ENCODE data around the gene OR2H1.
A peak's percentile ranks its signal among the peaks of the same experiment; 100 is the strongest.

OR2H1 gene

GRCh38 chr6:29486577-29486976, 29.6 kb downstream of the OR2H1 start:
- no peak for DNase-seq

GRCh38 chr6:29487131-29487530, 30.2 kb downstream of the OR2H1 start:
- no peak for DNase-seq

- no peak for DNase-seq
Observed at GRCh38 chr6:29487660-29488059, 30.7 kb downstream of the OR2H1 start, which contains the start of gene MAS1L. TSS of gene MAS1L (minus strand) at chr6:29487956. CDS start at chr6:29487902, 54 bp downstream.

- DNase-seq: no peak
Observed at GRCh38 chr6:29488874-29489273, 31.9 kb downstream of the OR2H1 start.

GRCh38 chr6:29489286-29489685, 32.3 kb downstream of the OR2H1 start:
- DNase-seq: no peak

- DNase-seq: peak; percentile 72
Observed at GRCh38 chr6:29490055-29490454, 33.1 kb downstream of the OR2H1 start.

GRCh38 chr6:29490552-29490951, 33.6 kb downstream of the OR2H1 start:
- DNase-seq: peak; percentile 90

GRCh38 chr6:29491574-29491973, 34.6 kb downstream of the OR2H1 start:
- DNase-seq: no peak

- DNase-seq: no peak
Observed at GRCh38 chr6:29493261-29493660, 36.3 kb downstream of the OR2H1 start.

- DNase-seq: no peak
Observed at GRCh38 chr6:29494131-29494530, 37.2 kb downstream of the OR2H1 start.

- DNase-seq: no peak
Observed at GRCh38 chr6:29495571-29495970, 38.6 kb downstream of the OR2H1 start.

- no peak for DNase-seq
Observed at GRCh38 chr6:29496961-29497360, 40.0 kb downstream of the OR2H1 start.

GRCh38 chr6:29499704-29500103, 42.7 kb downstream of the OR2H1 start:
- DNase-seq: no peak

- DNase-seq: no peak
Observed at GRCh38 chr6:29500594-29500993, 43.6 kb downstream of the OR2H1 start.

- no peak for DNase-seq
Observed at GRCh38 chr6:29501106-29501505, 44.2 kb downstream of the OR2H1 start.

- DNase-seq: no peak
Observed at GRCh38 chr6:29502181-29502580, 45.2 kb downstream of the OR2H1 start.

- no peak for DNase-seq
Observed at GRCh38 chr6:29502597-29502996, 45.6 kb downstream of the OR2H1 start.

- DNase-seq: no peak
Observed at GRCh38 chr6:29504961-29505360, 48.0 kb downstream of the OR2H1 start.

GRCh38 chr6:29505808-29506207, 48.9 kb downstream of the OR2H1 start:
- DNase-seq: no peak

GRCh38 chr6:29506446-29507067, 49.6 kb downstream of the OR2H1 start:
- DNase-seq: no peak

- no peak for DNase-seq
Observed at GRCh38 chr6:29507319-29507718, 50.4 kb downstream of the OR2H1 start.

GRCh38 chr6:29509239-29509638, 52.3 kb downstream of the OR2H1 start:
- DNase-seq: no peak

GRCh38 chr6:29509711-29510110, 52.8 kb downstream of the OR2H1 start:
- DNase-seq: no peak

GRCh38 chr6:29510202-29510601, 53.2 kb downstream of the OR2H1 start:
- DNase-seq: no peak

- DNase-seq: no peak
Observed at GRCh38 chr6:29510746-29511300, 53.9 kb downstream of the OR2H1 start.
